H9 (cell line): ENCODE data around the gene SLMAP. TPM values are rescaled to one million over a fixed set of nuclear protein-coding genes. Genes with fewer than 3 reads are reported as not detected.

Source experiments
- DNase-seq: peaks from one replicate; pipeline ENCODE4 v3.0.0-alpha.2; 2017
- H2AFZ ChIP-seq: one replicate; pipeline ENCODE4 v1.6.1; 2013; ENCODE audit warnings: mild to moderate bottlenecking, low read length, control low read depth, moderate library complexity
- H2AK5ac ChIP-seq: 2 replicates; pipeline ENCODE4 v1.6.1; 2013; ENCODE audit warnings: low read length, control low read depth, mixed read lengths; ENCODE audit not compliant: insufficient read length
- H2BK120ac ChIP-seq: one replicate; pipeline ENCODE4 v1.6.1; 2013; ENCODE audit warnings: low read depth, mild to moderate bottlenecking, low read length, control low read depth, inconsistent platforms; ENCODE audit not compliant: poor library complexity, severe bottlenecking
- H2BK12ac ChIP-seq: 2 replicates; pipeline ENCODE4 v1.6.1; 2013; ENCODE audit warnings: low read length, control low read depth, mixed read lengths, low read depth; ENCODE audit not compliant: insufficient read length
- H2BK15ac ChIP-seq: 2 replicates; pipeline ENCODE4 v1.6.1; 2013; ENCODE audit warnings: low read depth, low read length, control low read depth
- H2BK20ac ChIP-seq: one replicate; pipeline ENCODE4 v1.6.1; 2013; ENCODE audit warnings: low read depth, mild to moderate bottlenecking, low read length, control low read depth, inconsistent platforms; ENCODE audit not compliant: poor library complexity, severe bottlenecking
- H2BK5ac ChIP-seq: 2 replicates; pipeline ENCODE4 v1.6.1; 2013; ENCODE audit warnings: low read length, control low read depth, mixed read lengths; ENCODE audit not compliant: insufficient read length
- H3K14ac ChIP-seq: 2 replicates; pipeline ENCODE4 v1.6.1; 2013; ENCODE audit warnings: low read length, control low read depth; ENCODE audit not compliant: insufficient read depth
- H3K18ac ChIP-seq: 2 replicates; pipeline ENCODE4 v1.6.1; 2013; ENCODE audit warnings: low read depth, mild to moderate bottlenecking, mixed read lengths, low read length, control low read depth; ENCODE audit not compliant: insufficient read length
- H3K23ac ChIP-seq: 2 replicates; pipeline ENCODE4 v1.6.1; 2013; ENCODE audit warnings: low read length, control low read depth, mixed read lengths, low read depth; ENCODE audit not compliant: insufficient read length
- H3K23me2 ChIP-seq: 2 replicates; pipeline ENCODE4 v1.6.1; 2013; ENCODE audit warnings: low read depth, mild to moderate bottlenecking, mixed read lengths, low read length, control low read depth; ENCODE audit not compliant: insufficient read length, poor library complexity, severe bottlenecking
- H3K27ac ChIP-seq: 2 replicates; pipeline ENCODE4 v1.5.1; 2013; ENCODE audit warnings: low read length, control low read depth, mixed read lengths, low read depth; ENCODE audit not compliant: insufficient read length
- H3K27me3 ChIP-seq: 2 replicates; pipeline ENCODE4 v1.6.1; 2013; ENCODE audit warnings: low read length, control low read depth, inconsistent platforms; ENCODE audit not compliant: insufficient read depth
- H3K4ac ChIP-seq: 2 replicates; pipeline ENCODE4 v1.6.1; 2013; ENCODE audit warnings: low read depth, mild to moderate bottlenecking, control low read depth, inconsistent platforms, low read length, moderate library complexity
- H3K4me1 ChIP-seq: 2 replicates; pipeline ENCODE4 v1.6.1; 2013; ENCODE audit warnings: low read length, control low read depth, inconsistent platforms; ENCODE audit not compliant: insufficient read depth
- H3K4me2 ChIP-seq: 2 replicates; pipeline ENCODE4 v1.6.1; 2013; ENCODE audit warnings: low read length, control low read depth, mixed read lengths; ENCODE audit not compliant: insufficient read length, insufficient read depth
- H3K56ac ChIP-seq: 2 replicates; pipeline ENCODE4 v1.6.1; 2013; ENCODE audit warnings: low read depth, mild to moderate bottlenecking, mixed read lengths, low read length, control low read depth; ENCODE audit not compliant: insufficient read length
- H3K79me1 ChIP-seq: 2 replicates; pipeline ENCODE4 v1.6.1; 2013; ENCODE audit warnings: low read depth, mild to moderate bottlenecking, moderate library complexity, low read length, control low read depth, inconsistent platforms; ENCODE audit not compliant: insufficient read depth, poor library complexity, severe bottlenecking
- H3K79me2 ChIP-seq: 2 replicates; pipeline ENCODE4 v1.6.1; 2013; ENCODE audit warnings: low read length, control low read depth, inconsistent platforms; ENCODE audit not compliant: insufficient read depth
- H3K9ac ChIP-seq: 2 replicates; pipeline ENCODE4 v1.6.1; 2013; ENCODE audit warnings: low read length, control low read depth, mixed read lengths; ENCODE audit not compliant: insufficient read length; ENCODE audit errors: extremely low read depth
- H3K9me3 ChIP-seq: one replicate; pipeline ENCODE4 v1.6.1; 2013; ENCODE audit warnings: low read depth, low read length, inconsistent platforms; ENCODE audit not compliant: control insufficient read depth
- H3T11ph ChIP-seq: one replicate; pipeline ENCODE4 v1.6.1; 2013; ENCODE audit warnings: mild to moderate bottlenecking, low read length, control low read depth, inconsistent platforms
- H4K20me1 ChIP-seq: one replicate; pipeline ENCODE4 v1.6.1; 2013; ENCODE audit not compliant: control insufficient read depth, insufficient read length, insufficient read depth
- H4K5ac ChIP-seq: 2 replicates; pipeline ENCODE4 v1.6.1; 2013; ENCODE audit warnings: low read depth, mild to moderate bottlenecking, mixed read lengths, low read length, control low read depth; ENCODE audit not compliant: insufficient read length
- H4K8ac ChIP-seq: replicated peaks from 2 replicates; pipeline ENCODE4 v1.6.1; 2013; ENCODE audit warnings: low read length, control low read depth, mixed read lengths, low read depth; ENCODE audit not compliant: insufficient read length
- H4K91ac ChIP-seq: 2 replicates; pipeline ENCODE4 v1.6.1; 2013; ENCODE audit warnings: low read depth, mild to moderate bottlenecking, moderate library complexity, mixed read lengths, low read length, control low read depth; ENCODE audit not compliant: insufficient read length
- H3K27ac Mint-ChIP-seq, 3 experiments: 2 replicates in 2 of 3; 3 replicates in 1 of 3; pipeline ENCODE4 v1.8.0; 2020 to 2021; ENCODE audit warnings: mixed read lengths in 3 of 3, mild to moderate bottlenecking in 1 of 3, moderate library complexity in 1 of 3
- H3K27me3 Mint-ChIP-seq: 2 replicates; pipeline ENCODE4 v1.8.0; 2021; ENCODE audit warnings: low read depth, mild to moderate bottlenecking, moderate library complexity, mixed read lengths
- H3K36me3 Mint-ChIP-seq, 3 experiments: 2 replicates in 2 of 3; 3 replicates in 1 of 3; pipeline ENCODE4 v1.8.0; 2020 to 2021; ENCODE audit warnings: low read depth in 3 of 3, mixed read lengths in 3 of 3; ENCODE audit not compliant: insufficient read depth in 1 of 3
- H3K4me1 Mint-ChIP-seq, 2 experiments: 2 replicates each; pipeline ENCODE4 v1.8.0; 2020; ENCODE audit warnings: mixed read lengths in 2 of 2
- H3K4me3 Mint-ChIP-seq, 2 experiments: 2 replicates in 1 of 2; 3 replicates in 1 of 2; pipeline ENCODE4 v1.8.0; 2020 to 2021; ENCODE audit warnings: mild to moderate bottlenecking in 2 of 2, mixed read lengths in 2 of 2, moderate library complexity in 1 of 2
- H3K9me3 Mint-ChIP-seq, 2 experiments: 2 replicates in 1 of 2; 3 replicates in 1 of 2; pipeline ENCODE4 v1.8.0; 2020; ENCODE audit warnings: mild to moderate bottlenecking in 2 of 2, mixed read lengths in 2 of 2, moderate library complexity in 1 of 2
- CTCF ChIP-seq: fragments of 200-600 bp; sonication (generic); conservative IDR thresholded peaks from 3 replicates; pipeline ENCODE4 v1.8.0; 2021; ENCODE audit warnings: antibody characterized with exemption, mild to moderate bottlenecking
- WGBS: extraction: QIAGEN DNeasy Blood & Tissue Kit; methylation state at CpG from one replicate; pipeline ENCODE4 v1.1.7; 2013; ENCODE audit warnings: missing lambda C conversion rate, low lambda C conversion rate, mixed read lengths; ENCODE audit not compliant: insufficient read length; ENCODE audit errors: extremely low coverage; 5-methylcytosine and 5-hydroxymethylcytosine counted together
- total RNA-seq: library from RNA; stranded (reverse); gene quantifications from 2 replicates; pipeline ENCODE4 v1.2.1, GENCODE V29; 2021

SLMAP gene
- total RNA-seq, 1 experiment from 2014 or later: 65.1 TPM

- Histone ChIP-seq H2BK20ac (no peak overlapping the region), H2BK12ac (no peak overlapping the region), H2AK5ac (no peak overlapping the region), H3K18ac (no peak overlapping the region), H3K27ac (no peak overlapping the region), H2BK120ac (no peak overlapping the region), H4K5ac (no peak overlapping the region), H4K8ac (no peak overlapping the region), H2BK15ac (no peak overlapping the region), H3K79me1 (no peaks in the 10 kb centered on the region), H4K20me1 (no peaks in the 10 kb centered on the region), H3K27me3 (no peaks in the 10 kb centered on the region), H3K9ac (no peak overlapping the region), H3K9me3 (no peaks in the 10 kb centered on the region), H3K4ac (no peak overlapping the region), H3K4me2 (no peak overlapping the region), H3K4me1 (peaks cover 13% of the 10 kb centered on the region; the same call in 1 of the 2 replicates), H4K91ac (no peak overlapping the region), H3T11ph (no peak overlapping the region), H3K23me2 (no peaks in the 10 kb centered on the region), H3K23ac (no peak overlapping the region), H3K14ac (no peak overlapping the region), H3K56ac (no peak overlapping the region), H3K79me2 (no peaks in the 10 kb centered on the region), H2BK5ac (no peak overlapping the region), H2AFZ (no peak overlapping the region)
- DNase-seq: no peak
- no peak for TF ChIP-seq CTCF
- no peaks in the 10 kb centered on the region for H3K9me3 Mint-ChIP-seq
- peaks cover 35 to 39% of the 10 kb centered on the region in 2 experiments for H3K4me1 Mint-ChIP-seq
- no peaks in the 10 kb centered on the region for H3K27me3 Mint-ChIP-seq
- H3K27ac Mint-ChIP-seq: no peak overlapping the region
- no CpG with 5 or more reads among the region's 5 CpGs for WGBS
- H3K4me3 Mint-ChIP-seq: no peak overlapping the region
- H3K36me3 Mint-ChIP-seq: no peaks in the 10 kb centered on the region
Observed at GRCh38 chr3:57946970-57947381, 190.9 kb downstream of the SLMAP start.
